GM12892 (cell line): ENCODE data around the gene ZNF37A.

Experiments
- DNase-seq: peaks from one replicate; pipeline ENCODE4 v3.0.0; 2011; ENCODE audit not compliant: insufficient read length
- FAIRE-seq: peaks from 2 replicates; lab custom pipeline; 2011; peaks lifted over from hg19 to GRCh38; lab: Jason Lieb, UNC
- POLR2A ChIP-seq: IDR thresholded peaks from 2 replicates; pipeline ENCODE4 v1.6.1; 2011; ENCODE audit warnings: low read depth, low read length, control low read depth
- POLR2AphosphoS5 ChIP-seq: IDR thresholded peaks from 2 replicates; pipeline ENCODE4 v1.6.1; 2011; ENCODE audit warnings: low read depth, low read length, control low read depth
- TAF1 ChIP-seq: IDR thresholded peaks from 2 replicates; pipeline ENCODE4 v1.6.1; 2011; ENCODE audit warnings: low read depth, mild to moderate bottlenecking, control low read depth, low read length, borderline replicate concordance

Gene ZNF37A

GRCh38 chr10:38156416-38157269, 62.5 kb downstream of the ZNF37A start:
- TF ChIP-seq POLR2A (no peak), TAF1 (no peak), POLR2AphosphoS5 (no peak)
- DNase-seq: no peak
- FAIRE-seq: no peak

GRCh38 chr10:38157270-38157685, 63.1 kb downstream of the ZNF37A start:
- FAIRE-seq (no peak), DNase-seq (no peak)
- TF ChIP-seq POLR2AphosphoS5: no peak
- TF ChIP-seq TAF1: no peak
- TF ChIP-seq POLR2A: no peak

GRCh38 chr10:38159004-38159403, 64.9 kb downstream of the ZNF37A start:
- no peak for TF ChIP-seq POLR2A
- no peak for TF ChIP-seq TAF1
- no peak for TF ChIP-seq POLR2AphosphoS5
- FAIRE-seq: no peak
- no peak for DNase-seq

GRCh38 chr10:38163617-38164016, 69.5 kb downstream of the ZNF37A start:
- FAIRE-seq: no peak
- no peak for DNase-seq
- TF ChIP-seq POLR2A (no peak), POLR2AphosphoS5 (no peak), TAF1 (no peak)

- FAIRE-seq: no peak
- no peak for TF ChIP-seq POLR2A
- no peak for TF ChIP-seq POLR2AphosphoS5
- no peak for TF ChIP-seq TAF1
- no peak for DNase-seq
Measured at GRCh38 chr10:38174336-38174735, 80.2 kb downstream of the ZNF37A start.

- TF ChIP-seq POLR2A: no peak
- no peak for FAIRE-seq
Measured at GRCh38 chr10:38184477-38184876, 90.3 kb downstream of the ZNF37A start.

More at GRCh38 chr10:38184477-38184876, 90.3 kb downstream of the ZNF37A start:
- DNase-seq: no peak
